ENCODE measurements around the gene CC2D1A.
"Not testable (repeated sequence)": the region's sequence is repeated elsewhere in the genome, so short reads cannot be mapped to it uniquely, and the experiment has no call there.

The CC2D1A gene

DNA sequence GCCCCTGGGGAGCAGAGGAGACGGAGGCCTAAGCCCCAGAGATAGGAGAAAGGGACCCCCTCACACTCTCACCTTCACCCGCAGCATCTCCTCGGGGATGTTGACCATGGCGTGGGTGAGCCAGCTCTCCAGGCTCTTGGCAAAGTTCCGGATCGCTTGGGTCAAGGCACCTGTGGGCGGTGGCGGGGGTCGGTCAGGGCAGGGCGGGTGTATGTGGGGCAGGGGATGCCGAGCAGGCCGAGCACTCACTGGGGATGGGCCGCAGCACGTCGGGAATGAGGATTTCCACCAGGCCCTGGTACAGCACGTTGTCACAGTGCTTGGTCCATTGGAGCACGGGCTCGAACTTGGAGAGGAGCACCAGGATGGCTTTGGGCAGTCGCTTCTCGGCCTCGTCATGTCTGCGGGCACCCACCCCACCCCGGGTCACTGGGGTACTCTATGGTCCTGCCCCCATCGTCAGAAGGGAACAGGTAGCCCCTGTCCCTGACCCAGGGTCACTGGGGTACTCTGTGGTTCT is 59.4 kb downstream of the CC2D1A start:
- DNase-seq: no peak

DNA sequence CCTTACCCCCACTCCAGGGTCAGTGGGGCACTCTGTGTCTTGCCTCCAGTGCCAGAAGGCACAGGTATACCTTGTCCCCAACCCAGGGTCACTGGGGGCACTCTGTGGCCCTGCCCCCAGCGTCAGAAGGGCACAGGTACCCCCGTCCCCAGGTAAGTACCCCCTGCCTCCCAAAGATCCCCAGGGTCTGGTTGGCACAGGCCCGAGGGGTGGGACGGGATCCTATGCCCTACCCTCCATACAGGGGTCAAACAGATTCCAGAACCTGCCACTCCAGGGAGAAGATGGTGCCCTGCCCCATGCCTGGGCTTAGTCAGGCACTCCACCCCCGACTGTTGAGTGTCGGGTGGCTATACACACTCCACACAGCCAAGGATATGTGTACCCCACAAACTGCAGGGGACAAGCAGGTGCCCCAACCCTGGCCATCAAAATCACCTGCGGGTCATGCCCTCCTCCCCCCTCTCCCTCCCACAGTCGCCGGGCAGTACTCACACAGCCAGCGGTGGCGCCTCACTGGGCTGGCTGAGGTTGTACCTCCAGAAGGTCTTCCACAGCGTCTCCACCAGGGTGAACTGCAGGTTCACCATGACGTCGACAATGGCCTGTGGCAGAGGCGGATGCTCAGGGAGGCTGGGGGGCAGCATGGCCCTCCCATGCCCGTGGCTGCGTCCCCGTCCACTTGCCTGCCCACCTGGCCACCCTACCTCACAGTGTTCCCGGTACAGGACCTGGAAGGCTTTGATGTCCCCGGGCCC is 60.1 kb downstream of the CC2D1A start:
- no peak for DNase-seq

DNA sequence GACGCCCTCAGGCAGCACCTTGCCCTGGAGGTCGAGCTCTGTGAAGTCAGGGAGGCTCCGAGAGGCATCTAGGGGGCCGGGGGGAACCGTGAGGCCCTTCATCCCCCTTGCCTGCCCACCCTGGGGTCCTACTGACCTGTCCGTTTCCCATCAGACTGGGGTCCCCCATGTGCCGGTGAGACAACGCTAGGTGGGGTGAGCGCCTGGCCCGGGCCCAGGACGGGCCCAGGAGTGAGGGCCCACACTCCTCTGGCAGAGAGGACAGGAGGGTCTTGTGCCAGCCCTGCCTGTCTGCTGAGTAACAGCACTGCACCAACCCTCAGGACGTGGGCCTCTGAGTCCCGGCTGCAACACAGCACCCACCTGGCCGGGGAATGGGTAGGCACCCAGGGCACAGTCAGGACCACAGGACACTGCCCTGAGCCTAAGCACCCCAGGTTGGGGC is 60.7 kb downstream of the CC2D1A start:
- no peak for DNase-seq

DNA sequence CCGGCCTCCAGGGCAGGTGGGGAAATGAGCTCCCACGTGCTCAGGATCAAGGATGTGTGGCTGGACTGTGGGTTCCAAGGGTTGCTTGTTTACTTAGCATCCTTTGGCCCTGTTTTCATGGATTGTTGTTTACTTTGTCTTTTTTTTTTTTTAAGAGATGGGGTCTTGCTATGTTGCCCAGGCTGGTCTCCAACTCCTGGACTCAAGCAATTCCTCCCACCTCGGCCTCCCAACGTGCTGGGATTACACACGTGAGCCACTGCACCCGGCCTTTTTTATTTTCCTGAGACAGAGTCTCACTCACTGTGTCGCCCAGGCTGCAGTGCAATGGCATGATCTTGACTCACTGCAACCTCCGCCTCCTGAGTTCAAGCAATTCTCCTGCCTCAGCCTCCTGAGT is 61.2 kb downstream of the CC2D1A start:
- DNase-seq: not testable (repeated sequence)

DNA sequence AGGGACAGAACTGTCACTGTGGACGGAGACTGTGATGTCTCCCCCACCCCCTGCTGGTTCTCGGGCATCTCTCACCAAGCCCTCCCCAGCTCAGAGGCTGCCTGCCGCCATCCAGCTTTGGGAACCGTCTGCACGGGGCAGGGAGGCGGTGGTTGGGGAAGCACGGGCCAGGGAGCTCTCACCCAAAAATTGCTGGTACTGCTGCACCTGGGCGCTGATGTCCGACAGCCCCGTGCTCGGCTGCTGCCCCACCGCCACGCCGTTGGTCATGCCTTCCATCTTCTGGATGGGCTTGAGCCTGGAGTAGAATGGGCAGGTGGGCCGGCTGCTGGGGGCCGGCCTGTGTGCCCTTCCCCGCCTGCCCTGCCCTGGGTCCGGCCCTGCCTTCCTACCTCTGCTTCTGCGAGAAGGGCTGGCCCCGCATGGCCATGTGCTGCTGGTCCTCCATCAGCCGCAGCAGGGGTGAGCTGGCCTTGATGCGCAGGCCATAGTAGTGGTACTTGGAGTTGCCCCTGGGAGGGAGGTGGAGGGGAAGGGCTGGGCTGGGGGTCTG is 62.5 kb downstream of the CC2D1A start:
- DNase-seq: no peak

DNA sequence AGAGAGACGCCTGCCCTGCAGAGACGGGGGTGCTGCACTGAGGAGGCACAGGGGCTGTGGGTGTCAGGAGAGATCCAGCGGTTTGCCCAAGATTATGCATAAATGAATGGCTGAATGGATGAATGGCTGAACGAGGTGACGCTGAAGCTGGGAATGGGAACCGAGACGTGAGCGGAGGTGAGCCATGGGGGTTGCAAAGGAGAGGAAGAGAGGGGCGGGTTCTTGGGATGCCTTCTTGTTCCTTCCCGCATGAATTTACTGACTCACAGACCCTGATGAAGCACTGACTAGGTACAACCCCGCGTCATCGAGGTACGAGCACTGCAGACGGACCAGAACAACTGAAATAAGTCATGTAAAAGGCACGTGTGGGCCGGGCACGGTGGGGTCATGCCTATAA is 63.0 kb downstream of the CC2D1A start:
- no peak for DNase-seq

DNA sequence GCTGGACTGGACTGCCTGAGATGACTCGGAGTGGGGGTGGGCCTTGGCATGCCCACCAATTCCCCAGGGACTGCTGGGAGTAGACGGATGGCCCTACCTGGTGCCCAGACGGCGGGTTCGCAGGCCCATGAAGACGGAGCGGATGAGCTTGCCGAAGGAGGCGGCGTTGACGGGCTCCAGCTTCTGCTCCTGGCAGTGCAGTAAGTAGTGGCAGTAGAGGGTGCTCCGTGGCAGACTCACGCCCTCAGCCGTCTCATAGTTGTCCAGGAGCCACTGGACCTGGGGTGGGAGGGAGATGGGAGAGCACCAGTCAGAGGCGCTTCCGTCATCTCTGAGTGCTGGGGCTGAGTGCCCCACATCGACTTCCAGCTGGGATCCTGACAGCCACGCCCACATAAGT is 63.9 kb downstream of the CC2D1A start:
- no peak for DNase-seq

DNA sequence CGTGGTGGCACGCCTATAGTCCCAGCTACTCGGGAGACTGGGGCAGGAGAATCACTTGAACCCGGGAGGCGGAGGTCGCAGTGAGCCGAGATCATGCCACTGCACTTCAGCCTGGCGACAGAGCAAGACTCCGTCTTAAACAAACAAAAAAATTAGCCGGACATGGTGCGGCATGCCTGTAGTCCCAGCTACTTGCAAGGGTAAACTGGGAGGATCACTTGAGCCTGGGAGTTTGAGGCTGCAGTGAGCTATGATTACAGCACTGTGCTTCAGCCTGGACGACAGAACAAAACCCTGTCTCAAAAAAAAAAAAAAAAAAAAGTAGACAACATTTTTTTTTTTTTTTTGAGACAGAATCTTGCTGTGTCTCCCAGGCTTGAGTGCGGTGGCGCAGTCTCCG is 65.9 kb downstream of the CC2D1A start:
- DNase-seq: not testable (repeated sequence)

DNA sequence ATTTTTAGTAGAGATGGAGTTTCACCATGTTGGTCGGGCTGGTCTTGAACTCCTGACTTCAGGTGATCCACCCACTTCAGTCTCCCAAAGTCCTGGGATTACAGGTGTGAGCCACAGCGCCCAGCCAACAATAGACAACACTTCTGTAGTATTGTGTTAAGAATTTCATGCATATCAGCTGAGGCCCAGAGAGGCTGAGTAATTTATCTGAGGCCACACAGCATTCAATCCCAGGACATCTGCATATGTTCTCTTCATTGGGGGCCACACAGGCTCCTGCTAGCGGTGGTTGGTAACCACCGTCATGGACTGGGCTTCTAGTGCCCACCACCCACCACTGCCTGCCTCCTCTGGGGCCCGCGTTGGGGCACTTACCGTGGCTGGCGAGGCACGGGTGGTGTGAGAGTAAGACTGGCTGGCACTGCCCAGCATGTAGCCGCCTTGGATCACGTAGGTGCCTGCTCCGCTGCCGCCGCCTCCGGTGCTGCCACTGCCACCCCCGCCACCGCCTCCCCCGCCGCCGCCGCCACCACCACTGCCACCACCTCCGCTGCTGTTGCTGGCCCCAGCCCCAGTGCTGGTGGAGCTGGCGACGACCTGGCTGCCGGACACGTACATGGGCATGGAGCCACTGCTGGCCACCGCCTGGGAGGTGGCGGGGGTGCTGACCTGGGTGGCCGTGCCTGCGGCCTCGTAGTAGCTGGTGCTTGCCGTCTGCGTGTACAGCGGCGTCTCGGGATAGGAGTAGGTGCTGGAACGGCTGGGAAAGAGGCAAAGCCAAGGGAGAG is 66.6 kb downstream of the CC2D1A start:
- no peak for DNase-seq

DNA sequence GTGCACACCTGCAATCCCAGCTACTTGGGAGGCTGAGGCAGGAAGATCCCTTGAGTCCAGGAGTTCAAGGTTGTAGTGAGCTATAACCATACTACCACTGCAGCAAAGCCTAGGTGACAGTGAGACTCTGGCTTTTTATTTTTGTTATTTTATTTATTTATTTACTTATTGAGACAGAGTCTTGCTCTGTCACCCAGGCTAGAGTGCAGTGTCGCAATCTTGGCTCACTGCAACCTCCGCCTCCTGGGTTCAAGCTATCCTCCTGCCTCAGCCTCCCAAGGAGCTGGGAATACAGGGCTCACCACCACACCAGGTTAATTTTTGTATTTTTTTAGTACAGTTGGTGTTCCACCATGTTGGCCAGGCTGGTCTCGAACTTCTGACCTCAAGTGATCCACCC is 67.5 kb downstream of the CC2D1A start:
- not testable (repeated sequence) for DNase-seq

DNA sequence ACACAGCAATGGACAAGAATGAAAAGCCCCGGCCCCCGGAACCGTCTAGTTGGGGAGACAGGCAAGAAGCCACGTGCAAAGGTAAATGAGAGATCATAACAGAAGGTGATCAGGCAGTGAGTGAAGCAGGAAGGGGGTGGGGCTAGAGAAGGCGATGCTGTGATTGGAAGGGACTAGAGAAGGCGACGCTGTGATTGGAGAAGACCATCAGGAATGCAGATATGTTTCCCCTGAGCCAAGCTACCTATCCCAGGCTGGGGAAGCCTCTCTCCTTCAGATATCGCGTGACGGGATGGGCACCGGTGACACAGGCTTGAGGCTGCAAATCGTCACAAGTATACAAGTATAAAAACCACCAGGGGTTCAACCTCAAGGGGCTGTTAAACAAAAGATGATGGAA is 68.1 kb downstream of the CC2D1A start:
- DNase-seq: peak in 1 of 2 experiments; percentile 74

DNA sequence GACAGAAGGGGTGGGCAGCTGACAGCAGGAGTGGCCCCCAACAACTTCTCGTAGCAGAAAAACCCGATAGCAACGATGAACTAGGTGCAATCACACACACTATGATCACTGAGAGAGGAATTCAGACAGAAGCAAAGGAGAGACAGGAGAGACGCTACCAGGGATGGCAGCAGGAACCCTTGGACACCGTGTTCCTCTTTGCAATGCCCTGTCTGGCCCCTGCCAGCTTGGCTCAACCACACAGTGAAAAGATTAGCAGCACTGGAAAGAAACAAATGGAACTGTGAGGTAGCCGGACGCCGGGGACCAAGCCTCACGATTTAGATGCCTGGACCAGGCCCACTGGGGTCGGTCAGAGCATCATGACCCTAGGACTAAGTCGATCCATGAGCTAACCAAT is 69.9 kb downstream of the CC2D1A start:
- DNase-seq: peak in 1 of 2 experiments; percentile 9

DNA sequence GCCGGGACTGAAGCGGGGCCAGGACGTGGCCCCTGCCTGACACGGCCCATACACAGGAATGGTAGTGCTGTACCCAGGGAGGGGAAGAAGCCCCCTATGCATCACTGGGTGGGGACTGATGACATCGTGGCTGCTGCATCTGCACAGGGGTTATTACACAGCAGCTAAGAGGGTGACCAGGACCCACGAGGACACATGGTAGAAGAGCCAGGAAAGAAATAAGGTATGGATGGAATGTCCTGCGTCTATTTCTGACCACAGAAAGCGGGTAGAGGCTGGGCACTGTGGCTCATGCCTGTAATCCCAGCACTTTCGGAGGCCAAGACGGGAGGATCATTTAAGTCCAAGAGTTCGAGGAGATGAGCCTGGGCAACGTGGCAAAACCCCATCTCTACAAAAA is 70.4 kb downstream of the CC2D1A start:
- no peak for DNase-seq

DNA sequence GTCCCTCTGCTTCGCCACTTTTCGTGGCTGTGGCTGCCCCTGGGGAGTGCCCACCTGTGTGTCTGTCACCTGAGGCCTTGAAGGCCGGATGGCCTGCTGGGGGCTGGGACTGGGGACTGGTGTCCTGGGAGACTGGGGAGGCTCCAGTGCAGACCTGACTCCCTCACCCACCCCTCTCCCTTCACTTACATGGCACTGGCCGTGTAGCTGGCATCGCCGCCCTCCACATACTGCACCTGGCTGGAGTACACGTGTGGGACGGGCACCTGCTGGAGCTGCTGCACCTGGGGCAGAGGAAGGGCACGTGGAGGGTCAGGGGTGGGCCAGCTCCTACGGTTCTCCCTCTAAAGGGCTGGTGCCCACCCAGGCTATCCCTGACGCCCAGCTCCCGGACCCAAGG is 71.8 kb downstream of the CC2D1A start:
- no peak for DNase-seq

DNA sequence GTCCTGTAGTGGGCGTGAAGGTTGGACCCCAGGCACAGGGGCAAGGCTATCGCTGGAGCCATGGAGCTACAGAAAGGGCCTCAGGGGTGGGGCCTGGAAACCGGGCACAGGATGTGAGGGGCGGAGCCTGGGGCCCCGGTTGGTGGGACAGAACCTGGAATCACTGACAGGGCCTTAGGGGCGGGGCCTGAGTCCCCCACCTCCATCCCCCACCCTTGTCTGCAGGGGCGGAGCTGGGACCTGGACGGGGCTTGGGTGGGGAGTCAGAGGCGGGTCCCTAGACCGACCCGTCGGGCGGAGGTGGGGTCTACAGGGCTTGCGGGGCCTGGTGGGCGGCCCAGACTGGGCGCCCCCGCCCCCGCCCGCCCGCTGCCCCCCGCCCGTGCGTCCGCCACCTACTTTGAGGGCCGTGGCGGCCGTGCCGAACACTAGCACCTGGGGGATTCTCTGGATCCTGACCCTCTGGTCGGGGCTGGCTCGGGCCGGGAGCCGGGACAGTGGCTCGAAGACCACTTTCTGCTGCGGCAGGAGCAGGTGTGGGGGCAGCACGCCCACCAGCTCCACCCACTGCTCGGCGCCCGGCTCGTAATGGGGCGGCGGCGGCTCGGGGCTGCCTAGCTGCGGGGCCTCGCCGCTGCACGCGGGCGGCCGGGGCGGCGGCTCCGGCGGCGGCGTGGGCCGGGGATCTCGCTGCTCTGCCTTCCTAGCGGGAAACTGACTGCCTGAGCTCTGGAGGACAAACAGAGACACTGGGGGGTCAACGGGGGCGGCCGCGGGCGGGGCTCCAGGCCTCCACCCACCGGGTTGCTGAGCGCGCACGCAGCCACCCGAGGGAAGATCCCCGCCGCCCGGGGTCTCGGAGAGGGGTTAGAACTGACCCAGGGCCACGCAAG is 72.6 kb downstream of the CC2D1A start:
- no peak for DNase-seq

DNA sequence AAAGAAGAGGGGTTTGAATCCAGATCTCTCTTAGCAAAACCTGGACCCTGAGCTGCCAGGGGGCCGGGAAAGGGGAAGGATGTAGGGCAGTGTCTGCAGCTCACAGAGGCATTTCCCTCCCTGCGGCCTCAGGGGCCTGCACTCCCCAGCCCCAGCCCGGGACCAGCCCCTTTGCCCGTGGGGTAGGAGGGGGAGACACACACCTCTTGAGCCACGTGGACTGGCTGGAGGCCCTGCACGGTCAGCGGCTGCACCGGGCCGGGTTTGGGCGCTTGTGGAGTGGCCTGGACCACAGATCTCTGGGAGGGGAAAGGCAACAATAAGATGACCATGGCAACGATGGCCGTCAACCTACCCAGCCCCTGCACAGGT is 73.2 kb downstream of the CC2D1A start:
- no peak for DNase-seq

DNA sequence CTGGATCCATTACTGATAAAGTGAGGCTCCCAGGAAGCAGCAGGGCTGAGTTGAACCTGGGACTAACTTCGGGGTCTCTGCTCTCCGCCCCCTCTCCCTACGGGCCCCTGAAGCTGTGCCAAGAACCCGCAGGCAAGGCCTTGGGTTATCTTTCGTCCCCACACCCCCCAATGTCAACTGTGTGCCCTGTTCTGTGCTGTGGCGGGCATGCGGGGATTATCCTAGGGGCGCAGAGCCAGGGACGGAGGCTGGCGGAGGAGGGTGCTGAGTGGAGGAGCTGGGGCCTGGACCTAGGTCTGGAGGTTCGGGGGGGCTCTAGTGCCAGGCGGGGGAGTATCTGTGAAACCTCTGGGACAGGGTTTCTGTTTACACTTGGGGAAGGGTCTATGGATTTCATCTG is 73.7 kb downstream of the CC2D1A start:
- no peak for DNase-seq

DNA sequence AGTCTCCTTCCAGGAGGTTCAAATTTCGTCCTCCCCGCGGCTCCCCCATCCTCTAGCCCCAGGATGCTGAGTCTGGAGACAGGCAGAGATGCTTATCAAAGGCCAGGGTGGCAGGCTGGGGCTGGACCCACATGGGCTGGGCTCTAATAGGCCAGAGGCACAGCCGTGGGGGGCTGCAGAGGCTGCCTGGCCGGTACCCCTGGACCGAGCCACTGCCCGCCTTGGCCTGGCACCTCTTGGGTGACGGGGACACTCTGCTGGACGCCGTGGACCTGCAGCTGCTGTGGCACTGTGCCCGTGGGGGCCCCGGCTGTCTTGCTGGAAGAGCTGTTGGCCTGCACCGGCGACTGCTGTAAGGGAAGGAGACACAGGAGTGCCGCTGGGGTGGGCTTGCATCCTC is 74.3 kb downstream of the CC2D1A start:
- DNase-seq: no peak

Data from cerebellar nuclear complex (tissue), 1 donor.